ENCODE measurements around the gene SLC2A8.

The SLC2A8 gene

DNA sequence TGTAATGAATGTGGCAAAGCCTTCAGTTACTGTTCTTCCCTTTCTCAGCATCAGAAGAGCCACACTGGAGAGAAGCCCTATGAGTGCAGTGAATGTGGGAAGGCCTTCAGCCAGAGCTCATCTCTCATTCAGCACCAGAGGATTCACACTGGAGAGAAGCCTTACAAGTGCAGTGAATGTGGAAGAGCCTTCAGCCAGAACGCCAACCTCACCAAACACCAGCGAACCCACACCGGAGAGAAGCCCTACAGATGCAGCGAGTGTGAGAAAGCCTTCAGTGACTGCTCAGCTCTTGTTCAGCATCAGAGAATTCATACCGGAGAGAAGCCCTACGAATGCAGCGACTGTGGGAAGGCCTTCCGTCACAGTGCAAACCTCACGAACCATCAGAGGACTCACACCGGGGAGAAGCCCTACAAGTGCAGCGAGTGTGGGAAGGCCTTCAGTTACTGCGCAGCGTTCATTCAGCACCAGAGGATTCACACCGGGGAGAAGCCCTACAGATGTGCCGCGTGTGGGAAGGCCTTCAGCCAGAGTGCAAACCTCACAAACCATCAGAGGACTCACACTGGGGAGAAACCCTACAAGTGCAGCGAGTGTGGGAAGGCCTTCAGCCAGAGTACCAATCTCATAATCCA, 47.4 kb downstream of the SLC2A8 start:
- DNase-seq = no peak

DNA sequence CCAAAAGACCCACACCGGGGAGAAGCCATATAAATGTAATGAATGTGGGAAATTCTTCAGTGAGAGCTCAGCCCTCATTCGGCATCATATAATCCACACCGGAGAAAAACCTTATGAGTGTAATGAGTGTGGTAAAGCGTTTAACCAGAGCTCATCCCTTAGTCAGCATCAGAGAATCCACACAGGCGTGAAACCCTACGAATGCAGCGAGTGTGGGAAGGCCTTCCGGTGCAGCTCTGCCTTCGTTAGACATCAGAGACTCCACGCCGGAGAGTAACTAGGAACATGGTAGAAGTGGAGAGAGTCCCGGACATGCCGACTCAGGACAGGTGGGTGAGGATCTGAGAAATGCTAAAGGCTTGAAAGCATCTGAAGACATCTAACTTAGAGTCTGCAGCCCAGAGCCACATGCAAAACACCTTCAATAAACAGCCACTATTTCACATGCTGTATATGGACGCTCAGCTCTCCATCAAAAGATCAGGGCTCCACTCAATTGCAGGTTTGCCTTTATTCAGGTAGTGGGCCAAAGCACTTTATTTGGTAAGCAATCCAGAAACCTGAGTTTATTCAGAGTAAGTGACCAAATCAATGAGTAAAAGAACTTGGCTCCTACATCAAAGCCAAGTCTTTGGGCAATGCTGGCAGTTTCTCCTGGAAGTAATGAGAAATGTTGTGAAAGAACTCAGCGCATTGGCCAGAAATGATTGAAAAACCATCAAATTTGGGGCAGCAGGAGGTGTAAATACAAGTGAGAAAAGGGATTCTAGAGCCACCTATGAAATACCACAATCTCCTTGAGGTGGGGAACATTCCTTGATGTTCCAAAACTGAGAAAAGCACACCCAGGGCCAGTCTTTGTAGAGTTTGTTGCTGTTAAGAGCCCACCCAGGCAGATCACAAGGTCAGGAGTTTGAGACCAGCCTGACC, 48.2 kb downstream of the SLC2A8 start:
- DNase-seq = no peak

DNA sequence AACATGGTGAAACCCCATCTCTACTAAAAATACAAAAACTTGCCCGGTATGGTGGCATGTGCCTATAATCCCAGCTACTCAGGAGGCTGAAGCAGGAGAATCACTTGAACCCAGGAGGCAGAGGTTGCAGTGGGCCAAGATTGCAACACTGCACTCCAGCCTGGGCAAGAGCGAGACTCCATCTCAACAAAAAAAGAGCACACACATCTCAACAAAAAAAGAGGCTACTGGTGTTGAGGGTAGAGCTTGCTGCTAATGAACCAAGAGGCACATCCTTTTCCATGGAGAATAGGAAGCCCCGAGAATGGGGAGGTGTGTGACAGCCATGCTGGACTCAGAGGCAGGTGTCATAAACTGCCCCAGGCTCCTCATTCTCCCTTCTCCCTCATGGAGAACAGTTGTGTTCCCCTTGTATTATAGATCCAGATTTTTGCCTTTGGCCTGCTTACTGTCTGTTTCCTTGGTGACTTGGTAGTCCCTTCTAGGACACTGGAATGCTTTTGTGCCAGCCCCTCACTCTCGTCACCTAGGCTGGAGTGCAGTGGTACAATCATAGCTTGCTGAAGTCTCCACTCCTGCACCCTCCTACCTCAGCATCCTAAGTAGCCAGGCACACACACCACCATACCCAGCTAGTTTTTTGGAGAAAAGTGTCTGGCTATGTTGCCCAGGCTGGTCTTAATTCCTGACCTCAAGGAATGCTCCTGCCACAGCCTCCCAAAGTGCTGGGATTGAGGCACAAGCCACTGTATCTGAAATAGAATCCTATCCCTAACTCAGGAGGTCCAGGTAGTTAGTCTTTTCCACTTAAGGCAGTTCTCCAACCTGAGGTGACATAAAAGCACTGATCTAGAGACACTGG, 49.1 kb downstream of the SLC2A8 start:
- no peak for DNase-seq

DNA sequence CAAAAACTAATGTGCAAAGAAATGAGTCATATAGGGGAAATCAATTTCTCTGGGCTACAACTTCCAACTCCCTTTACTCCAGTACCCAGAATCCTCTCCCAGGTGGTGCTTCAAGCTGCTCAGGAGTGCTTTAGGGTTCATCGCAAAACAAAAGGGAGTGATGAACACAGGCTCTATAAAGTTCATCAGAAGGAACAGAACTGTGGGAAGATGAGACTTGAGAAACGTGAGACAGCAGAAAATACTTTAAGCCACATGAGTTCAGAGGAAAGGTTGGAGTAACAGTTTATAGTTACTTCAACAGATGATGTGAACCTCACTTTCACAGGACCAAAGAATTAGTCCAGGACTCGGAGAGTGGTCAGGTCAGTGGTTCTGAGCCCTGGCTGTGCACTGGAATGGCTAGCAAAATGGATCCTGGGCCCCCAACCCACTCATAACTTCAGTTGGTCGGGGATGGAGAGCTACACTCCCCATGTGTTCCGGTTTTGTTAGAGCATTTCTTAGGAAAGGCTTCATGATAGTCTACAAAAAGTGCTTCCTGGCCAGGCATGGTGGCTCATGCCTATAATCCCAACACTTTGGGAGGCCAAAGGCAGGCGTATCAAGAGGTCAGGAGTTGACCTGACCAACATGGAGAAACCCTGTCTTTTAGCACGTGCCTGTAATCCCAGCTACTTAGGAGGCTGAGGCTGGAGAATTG, 49.9 kb downstream of the SLC2A8 start:
- DNase-seq = no peak

- no peak for DNase-seq
These were observed 50.6 kb downstream of the SLC2A8 start for GRCh38 chr9:127447416-127448111.

DNA sequence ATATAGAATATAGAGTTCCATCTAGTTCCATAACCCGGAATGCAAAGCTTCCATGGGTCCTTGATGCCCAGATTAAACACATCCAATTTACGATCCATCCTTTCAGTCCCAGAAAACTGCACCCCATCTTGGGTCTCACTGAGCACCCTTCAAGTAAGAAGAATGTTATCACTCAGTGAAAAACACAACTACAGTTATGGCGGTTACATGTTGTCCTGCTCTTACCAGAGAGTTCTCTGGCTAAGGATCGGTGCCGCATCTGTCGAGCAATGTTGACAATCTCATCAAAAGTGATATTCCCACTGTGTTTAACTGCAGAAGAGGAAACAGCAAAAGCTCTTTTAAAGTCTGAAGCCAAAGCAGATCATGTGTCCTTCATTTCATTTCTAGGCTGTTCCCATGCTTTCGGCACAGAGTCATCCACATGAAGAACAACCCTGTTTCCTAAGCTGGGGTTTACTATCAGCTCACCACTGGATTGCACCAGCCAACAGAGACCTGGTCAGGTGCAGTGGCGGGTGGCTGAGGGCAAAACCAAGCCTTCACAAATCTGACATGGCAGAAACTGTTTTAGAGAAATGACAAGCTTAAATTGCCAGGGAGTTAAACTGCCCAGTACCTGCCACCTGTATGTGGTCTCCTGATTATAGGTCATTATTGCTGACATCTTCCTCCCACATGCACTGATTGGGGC, 51.3 kb downstream of the SLC2A8 start:
- no peak for DNase-seq

- no peak for DNase-seq
These were observed 52.5 kb downstream of the SLC2A8 start for GRCh38 chr9:127449332-127449966.

- DNase-seq = no peak
These were observed 53.3 kb downstream of the SLC2A8 start for GRCh38 chr9:127450243-127450760.

DNA sequence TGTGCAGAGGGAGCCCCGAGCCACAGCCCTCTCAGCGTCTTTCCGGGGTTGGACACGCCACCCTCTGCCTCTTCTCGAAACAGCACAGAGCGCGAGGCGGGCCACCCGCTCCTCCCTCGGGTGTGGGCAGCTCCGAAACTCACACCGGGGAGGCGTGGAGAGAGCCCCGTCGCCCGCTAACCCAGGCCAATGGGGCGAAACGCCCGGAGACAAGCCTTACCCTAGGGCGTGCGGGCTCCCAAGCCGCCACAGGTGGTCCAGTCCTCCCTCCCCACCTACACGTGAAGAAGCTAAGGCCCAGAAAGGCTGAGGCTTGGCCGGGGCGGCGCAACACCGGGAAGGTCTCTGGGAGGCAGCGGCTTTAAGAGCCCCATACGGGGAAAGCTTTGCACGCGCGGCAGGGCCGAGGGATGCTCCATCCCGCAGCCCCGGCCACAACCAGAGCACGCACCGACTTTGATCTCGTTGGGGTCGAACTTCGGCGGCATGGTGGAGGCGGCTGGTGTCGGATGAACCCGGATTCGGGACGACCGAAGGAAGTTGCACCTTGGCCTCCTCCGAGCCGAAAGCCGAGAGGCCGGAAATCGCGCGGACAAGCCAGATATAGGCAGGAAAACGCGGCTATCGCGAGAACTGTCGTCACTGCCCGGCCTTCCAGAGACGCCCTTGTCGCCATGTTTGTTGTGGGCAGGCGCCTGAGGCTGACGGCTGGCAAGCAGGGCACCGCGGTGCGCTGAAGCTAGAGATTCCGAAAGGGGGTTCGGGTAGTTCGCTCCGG, 54.0 kb downstream of the SLC2A8 start, which contains the start of the genes LRSAM1 and RPL12:
LRSAM1 (plus strand) TSS at position 681 of the 778 bp plus-strand sequence. CDS start 3,018 bp downstream, outside the sequence.
RPL12 (minus strand) TSS at position 577 of the 778 bp plus-strand sequence; CDS start at position 488, 89 bp downstream.
- DNase-seq = peak; percentile 99

DNA sequence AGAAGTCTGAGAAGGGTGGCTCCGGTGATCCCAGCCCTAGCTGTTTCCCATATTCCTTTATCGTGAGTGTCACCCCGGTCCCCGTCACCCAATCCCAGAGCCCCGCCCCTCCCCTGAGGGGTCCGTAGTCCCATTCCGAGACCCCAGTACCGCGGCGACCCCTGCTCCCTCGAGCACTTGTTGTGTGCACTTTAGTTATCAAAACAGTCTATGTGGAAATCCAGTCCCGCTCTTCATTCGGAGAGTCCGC, 54.6 kb downstream of the SLC2A8 start:
- DNase-seq = no peak

DNA sequence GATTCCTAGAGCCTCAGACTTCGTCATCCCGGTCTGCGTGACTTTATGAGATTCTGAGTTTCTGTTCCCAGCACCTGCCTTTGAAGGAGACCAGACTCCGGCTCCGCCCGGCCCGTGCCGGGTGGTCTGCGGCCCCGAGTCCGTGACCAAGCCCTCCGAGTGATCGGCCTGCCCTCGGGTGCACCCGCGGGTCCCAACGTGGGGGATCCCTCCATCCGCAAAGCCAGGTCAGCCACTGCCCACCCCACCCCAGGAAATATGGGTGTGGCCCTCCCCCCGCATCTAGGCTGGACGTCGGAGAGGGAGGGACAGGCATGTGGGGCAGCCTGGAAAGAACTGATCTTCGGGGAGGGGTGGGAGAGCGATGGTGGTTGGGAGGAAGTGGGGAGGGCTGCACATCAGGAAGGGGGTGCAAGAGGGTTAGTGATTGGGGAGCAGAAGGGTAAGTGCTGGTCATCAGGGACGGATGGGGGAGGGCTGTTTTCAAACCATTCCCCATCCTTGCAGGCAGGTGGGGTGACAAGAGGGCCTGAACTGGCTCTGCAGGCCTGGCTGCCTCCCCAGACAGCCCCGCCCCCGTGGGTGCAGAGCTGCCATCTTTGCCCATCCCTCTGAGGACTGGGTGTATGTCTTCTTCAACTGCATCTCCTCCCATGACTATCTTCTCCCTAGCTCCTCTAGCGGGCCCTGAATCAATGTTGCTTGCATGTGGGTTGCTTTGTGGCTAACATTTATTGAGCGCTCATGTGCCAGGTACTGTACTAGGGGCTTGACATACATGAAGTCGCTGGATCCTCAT, 55.1 kb downstream of the SLC2A8 start:
- DNase-seq = peak; percentile 64

- no peak for DNase-seq
These were observed 55.7 kb downstream of the SLC2A8 start for GRCh38 chr9:127452691-127453090.

- no peak for DNase-seq
These were observed 58.5 kb downstream of the SLC2A8 start for GRCh38 chr9:127455324-127455992.

DNA sequence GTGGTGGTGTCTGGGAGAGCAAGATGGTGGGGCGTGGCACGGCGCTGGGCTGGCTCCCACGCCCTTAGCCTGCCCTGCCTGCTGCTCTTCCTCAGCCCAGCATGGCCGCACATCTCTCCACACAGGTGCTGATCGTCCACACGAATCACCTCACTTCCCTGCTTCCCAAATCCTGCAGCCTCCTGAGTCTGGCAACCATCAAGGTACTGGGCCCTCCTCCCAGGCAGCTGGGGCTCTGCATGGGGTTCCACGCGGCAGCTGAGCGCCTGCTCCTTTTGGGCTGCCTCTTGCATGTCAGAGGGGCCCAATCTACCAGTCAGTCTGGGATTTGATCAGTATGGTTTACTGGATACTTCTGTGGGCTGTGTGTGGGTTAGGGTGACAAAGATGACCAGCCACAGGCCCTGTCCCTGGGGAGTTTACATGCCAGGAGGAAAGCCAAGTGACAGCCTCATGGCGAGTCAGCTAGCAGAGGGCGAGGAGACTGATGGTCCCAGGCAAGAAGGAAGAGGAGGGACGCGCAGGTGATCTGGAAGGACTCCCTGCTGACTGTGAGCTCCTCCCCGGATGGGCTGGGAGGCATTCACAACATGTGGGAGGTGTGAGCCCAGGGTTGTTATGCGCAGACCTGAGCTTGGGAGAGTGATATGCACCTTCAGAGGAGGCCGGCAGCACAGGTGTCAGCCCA, 60.4 kb downstream of the SLC2A8 start:
- DNase-seq = no peak

Data from right forelimb (tissue), 1 donor.